IMR-90 (cell line): ENCODE measurements around the gene KIAA0513.

ENCODE experiments used
- CEBPB ChIP-seq: IDR thresholded peaks from 2 replicates; pipeline ENCODE4 v1.6.1; 2012; ENCODE audit warnings: low read depth, low read length, improper control_type of control experiment
- CHD1 ChIP-seq: IDR thresholded peaks from 2 replicates; pipeline ENCODE4 v1.6.1; 2012; ENCODE audit warnings: low read depth, low read length, improper control_type of control experiment
- CTCF ChIP-seq: conservative IDR thresholded peaks from 2 replicates; pipeline ENCODE4 v1.5.1; 2012; ENCODE audit warnings: mild to moderate bottlenecking, low read depth, low read length, improper control_type of control experiment
- ELK1 ChIP-seq: fragments of 150-350 bp; IDR thresholded peaks from 2 replicates; pipeline ENCODE4 v1.6.1; 2016; ENCODE audit warnings: low read depth, mild to moderate bottlenecking, low read length, moderate library complexity, borderline replicate concordance
- MAZ ChIP-seq: IDR thresholded peaks from 2 replicates; pipeline ENCODE4 v1.6.1; 2012; ENCODE audit warnings: low read depth, mild to moderate bottlenecking, low read length, improper control_type of control experiment, moderate library complexity, borderline replicate concordance
- MXI1 ChIP-seq: IDR thresholded peaks from 2 replicates; pipeline ENCODE4 v1.6.1; 2012; ENCODE audit warnings: low read depth, mild to moderate bottlenecking, low read length, moderate library complexity, borderline replicate concordance
- POLR2A ChIP-seq: IDR thresholded peaks from 2 replicates; pipeline ENCODE4 v1.6.1; 2012; ENCODE audit warnings: mild to moderate bottlenecking, low read depth, low read length
- RFX5 ChIP-seq: IDR thresholded peaks from 2 replicates; pipeline ENCODE4 v1.8.0; 2012; ENCODE audit warnings: low read depth, mild to moderate bottlenecking, low read length, moderate library complexity
- SMC3 ChIP-seq: fragments of 150-350 bp; IDR thresholded peaks from 2 replicates; pipeline ENCODE4 v1.6.1; 2016; ENCODE audit warnings: low read depth, mild to moderate bottlenecking, antibody characterized with exemption, low read length, moderate library complexity
- USF2 ChIP-seq: fragments of 150-350 bp; IDR thresholded peaks from 2 replicates; pipeline ENCODE4 v1.6.1; 2017; ENCODE audit warnings: mild to moderate bottlenecking, antibody characterized with exemption, low read length, low read depth

GRCh38 chr16:85068746-85069145, 41.2 kb downstream of the KIAA0513 start:
- TF ChIP-seq POLR2A (no peak), CHD1 (no peak), CTCF (no peak), CEBPB (no peak), RFX5 (no peak), SMC3 (no peak), ELK1 (no peak), MXI1 (no peak), MAZ (no peak), USF2 (no peak)
